GM18861 (cell line): Measurements from ENCODE around the gene CDX2.
"Not testable (repeated sequence)": the region's sequence is repeated elsewhere in the genome, so short reads cannot be mapped to it uniquely, and the experiment has no call there.

Source experiments
- ATAC-seq: cut with Tn5 transposase; IDR thresholded peaks from one replicate; pipeline ENCODE4 v1.9.1; 2021; ENCODE audit not compliant: unreplicated experiment

Gene CDX2

GRCh38 chr13:27965740-27966640 is 3.1 kb downstream of the CDX2 start:
- ATAC-seq = no peak

DNA sequence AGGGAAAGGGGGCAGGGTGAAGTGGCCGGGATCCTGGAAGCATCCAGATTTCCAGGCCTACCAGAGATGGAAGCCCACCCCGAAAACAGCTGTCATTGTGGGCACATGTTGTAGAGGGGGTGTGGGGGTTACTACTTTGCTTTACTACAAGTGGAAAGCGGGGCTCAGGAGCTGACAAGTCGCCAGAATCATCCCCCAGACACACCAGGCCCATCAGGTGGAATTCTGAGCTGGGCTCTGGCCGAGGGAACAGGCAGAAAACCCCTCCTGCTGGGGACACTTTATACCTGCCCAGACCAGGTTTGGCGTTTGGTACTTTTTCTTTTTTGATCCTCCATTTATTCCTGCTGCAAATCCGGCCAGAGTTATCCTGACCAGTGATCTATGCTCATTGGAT is 3.8 kb downstream of the CDX2 start:
- ATAC-seq = no peak

DNA sequence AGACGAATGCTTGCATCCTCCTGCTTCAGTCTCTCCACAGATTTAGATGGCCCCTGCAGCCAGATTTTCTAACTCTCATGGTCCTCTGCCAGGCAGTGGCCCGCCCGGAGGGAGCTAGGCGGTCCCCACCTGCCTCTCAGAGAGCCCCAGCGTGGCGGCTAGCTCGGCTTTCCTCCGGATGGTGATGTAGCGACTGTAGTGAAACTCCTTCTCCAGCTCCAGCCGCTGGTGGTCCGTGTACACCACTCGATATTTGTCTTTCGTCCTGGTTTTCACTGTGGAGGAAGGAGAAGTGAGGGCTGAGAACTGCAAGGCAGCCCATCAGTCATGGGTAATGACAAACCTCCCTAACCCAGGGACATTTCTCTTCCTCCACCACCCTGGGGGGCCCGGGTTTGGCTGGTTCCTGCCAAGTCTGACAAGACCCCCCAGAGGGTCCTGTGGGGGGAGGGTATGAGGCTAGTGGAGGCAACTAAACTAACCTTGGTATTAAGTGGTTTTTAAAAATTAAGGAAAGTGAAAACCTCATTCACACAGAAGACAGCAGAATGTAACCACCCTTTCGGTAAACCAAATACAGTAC is 4.3 kb downstream of the CDX2 start:
- ATAC-seq = no peak

DNA sequence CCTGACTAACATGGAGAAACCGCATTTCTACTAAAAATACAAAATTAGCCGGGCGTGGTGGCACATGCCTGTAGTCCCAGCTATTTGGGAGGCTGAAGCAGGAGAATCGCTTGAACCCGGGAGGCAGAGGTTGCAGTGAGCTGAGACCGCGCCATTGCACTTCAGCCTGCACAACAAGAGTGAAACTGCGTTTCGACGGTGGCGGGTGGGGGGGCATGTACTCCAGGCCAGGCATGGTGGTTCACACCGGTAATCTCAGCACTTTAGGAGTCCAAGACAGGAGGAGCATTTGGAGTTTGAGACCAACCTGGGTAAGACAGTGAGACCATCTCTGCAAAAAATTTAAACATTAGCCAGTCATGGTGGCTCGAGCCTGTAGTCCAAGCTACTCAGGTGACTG is 4.9 kb downstream of the CDX2 start:
- ATAC-seq = not testable (repeated sequence)

DNA sequence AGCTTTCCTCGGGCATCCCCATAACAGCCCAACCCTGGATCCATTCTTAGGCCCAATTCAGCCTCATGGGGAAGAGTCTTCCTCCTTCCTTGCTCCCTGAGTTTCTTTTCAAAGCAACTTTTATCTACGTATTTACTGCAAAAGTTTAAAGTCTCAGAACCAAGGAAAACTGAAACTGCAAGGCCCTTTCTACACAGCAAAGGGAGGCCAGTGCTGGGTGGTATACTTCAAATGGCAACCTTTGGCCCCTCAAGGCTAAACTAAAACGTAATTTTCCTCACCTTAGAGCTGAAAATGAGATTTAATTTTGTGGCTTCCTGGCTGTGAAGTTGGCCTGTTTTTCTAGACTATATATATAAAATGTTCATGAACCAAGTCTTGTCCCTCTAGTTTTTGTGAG is 5.6 kb downstream of the CDX2 start:
- no peak for ATAC-seq

- no peak for ATAC-seq
These were observed 6.1 kb downstream of the CDX2 start for GRCh38 chr13:27962982-27963381.

- ATAC-seq = no peak
These were observed 6.8 kb downstream of the CDX2 start for GRCh38 chr13:27962128-27962841.

- no peak for ATAC-seq
These were observed 7.7 kb downstream of the CDX2 start for GRCh38 chr13:27961227-27962085.

DNA sequence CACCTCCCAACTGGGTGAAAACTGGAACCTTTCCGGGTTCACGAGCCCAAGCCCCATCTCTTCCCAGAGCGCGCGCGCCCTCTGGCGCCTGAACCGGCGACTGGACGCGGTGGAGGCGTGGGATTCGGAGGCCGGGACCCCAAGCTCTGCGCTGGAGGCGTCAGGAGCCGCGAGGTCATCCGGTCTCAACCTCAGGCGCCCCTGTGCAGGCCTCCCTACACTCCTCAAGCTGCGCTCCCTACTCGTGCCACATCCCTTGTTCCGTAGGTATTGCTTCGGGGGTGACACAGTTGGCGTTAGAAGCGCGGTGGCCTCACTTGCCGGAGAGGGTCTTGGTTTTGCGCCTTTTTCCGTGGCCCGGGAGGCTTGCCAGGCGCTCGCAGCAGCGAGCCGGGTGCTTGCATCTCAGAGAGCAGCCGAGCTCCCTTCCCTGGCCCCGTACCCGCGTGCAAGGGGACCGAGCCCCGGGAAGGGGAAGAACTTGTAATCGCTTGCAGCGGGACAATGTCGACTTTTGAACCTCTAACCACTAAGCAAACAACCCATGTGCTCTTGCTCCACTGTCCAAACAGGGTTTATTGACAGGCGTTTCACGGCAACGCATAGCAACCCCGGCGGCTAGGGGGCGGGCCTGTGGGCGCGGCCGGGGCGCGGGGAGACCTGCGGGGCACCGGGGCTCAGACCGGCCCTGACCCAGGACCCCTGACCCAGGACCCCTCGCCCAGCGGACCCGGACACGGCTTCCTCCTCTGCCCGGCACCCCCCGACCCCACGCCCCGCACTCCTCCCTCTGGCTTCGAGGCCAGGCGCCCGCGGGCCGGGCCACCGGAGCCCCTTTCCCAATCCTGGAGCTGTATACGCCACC is 8.5 kb downstream of the CDX2 start:
- no peak for ATAC-seq

- ATAC-seq = no peak
These were observed 9.1 kb downstream of the CDX2 start for GRCh38 chr13:27959976-27960361.

GRCh38 chr13:27956576-27957300 is 12.4 kb downstream of the CDX2 start:
- no peak for ATAC-seq

- no peak for ATAC-seq
These were observed 14.0 kb downstream of the CDX2 start for GRCh38 chr13:27955014-27955591.

- no peak for ATAC-seq
These were observed 14.7 kb downstream of the CDX2 start for GRCh38 chr13:27954406-27954851.

DNA sequence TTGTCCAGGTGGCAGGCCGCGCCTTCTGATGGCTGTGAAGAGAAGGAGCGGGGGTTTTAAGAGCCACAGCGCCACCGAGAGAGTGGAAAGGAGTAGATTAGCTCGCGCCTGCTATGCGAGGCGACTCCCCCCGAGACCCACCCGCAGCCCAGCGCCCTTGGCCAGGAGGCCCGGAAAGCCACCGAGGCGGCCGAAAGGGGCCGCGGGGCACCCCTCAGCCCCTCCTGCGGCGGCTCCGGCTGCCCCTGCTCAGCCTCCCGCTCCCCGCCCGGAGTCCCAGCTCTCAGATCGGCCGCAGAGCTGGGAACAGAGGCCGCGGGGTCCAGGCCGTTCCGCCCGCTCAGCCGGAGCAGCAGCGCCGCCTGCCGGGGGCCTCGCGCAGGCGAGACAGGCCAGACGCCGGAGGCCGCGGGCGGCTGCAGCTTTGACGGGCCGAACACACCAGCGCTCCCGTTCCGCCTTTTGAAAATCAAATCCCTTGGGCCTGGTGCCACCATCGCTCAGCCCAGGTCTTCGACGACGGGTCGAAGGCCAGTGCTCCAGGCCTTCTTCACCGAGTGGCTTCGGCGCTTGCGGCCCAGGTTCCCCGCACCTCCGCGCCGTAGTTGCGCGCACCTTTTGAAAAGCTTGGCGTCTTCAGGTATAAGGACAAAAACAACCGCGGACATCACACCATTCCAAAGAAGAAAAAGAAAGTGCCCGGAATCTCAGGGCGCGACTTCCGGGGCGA is 15.3 kb downstream of the CDX2 start:
- peak; percentile 76 for ATAC-seq

DNA sequence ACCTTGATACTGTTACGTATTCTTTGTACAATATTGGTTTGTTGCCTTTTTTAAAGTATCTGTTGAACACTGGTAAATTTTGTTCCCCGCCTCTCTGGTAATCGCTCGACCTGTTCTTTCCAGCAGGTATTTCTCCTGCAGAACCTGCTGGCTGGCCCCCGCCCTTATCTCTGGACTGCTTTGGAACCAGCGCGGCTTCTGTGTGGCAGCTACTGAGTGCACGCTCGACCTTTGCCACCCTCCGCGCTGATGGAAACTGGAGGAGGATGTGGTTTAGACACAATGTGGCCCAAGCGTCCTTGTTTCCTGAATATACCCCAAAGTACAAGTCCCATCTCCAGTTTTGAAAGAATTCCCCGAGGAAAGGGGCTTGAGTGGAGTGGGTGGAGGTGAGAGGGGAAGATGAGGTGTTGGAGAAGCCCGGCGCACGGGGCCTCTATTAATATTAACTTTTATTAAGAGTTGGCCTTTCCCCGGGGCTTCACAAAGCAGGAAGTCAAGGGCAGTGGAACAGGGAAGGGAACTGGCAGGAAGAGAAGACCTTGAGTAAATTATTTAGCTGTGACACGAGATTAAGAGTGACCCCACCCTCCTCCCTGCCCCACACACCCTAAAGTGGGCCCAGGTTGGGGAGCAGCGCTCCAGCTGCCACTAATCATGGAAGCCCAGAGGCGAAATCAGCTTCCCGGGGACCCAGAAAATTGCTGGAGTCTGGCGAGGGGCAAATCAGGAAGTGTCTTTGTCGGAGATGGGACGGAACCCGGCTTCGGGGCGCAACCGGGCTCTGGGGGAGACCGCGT is 16.0 kb downstream of the CDX2 start:
- no peak for ATAC-seq

- ATAC-seq = no peak
These were observed 26.1 kb downstream of the CDX2 start for GRCh38 chr13:27942972-27943371.

GRCh38 chr13:27933580-27934328 is 35.4 kb downstream of the CDX2 start:
- no peak for ATAC-seq
